SK-N-MC (cell line): ENCODE measurements around the gene PTPRR.

Source experiments
- DNase-seq: peaks from one replicate; pipeline ENCODE4 v3.0.0-alpha.2; 2011; ENCODE audit warnings: low read depth, low spot score
- H3K27ac ChIP-seq: fragments of 200-600 bp; sonication (generic); 2 replicates; pipeline ENCODE4 v1.5.1; 2016; ENCODE audit warnings: mixed run types
- H3K36me3 ChIP-seq: fragments of 200-600 bp; sonication (generic); 2 replicates; pipeline ENCODE4 v1.6.1; 2017; ENCODE audit warnings: antibody characterized with exemption, low read length, mixed read lengths; ENCODE audit not compliant: insufficient read depth
- H3K4me3 ChIP-seq: fragments of 200-600 bp; sonication (generic); 2 replicates; pipeline ENCODE4 v1.5.1; 2016
- H3K9ac ChIP-seq: fragments of 200-600 bp; sonication (generic); 2 replicates; pipeline ENCODE4 v1.8.0; 2017; ENCODE audit warnings: mixed run types, mixed read lengths; ENCODE audit not compliant: insufficient read length
- H3K9me3 ChIP-seq: fragments of 200-600 bp; sonication (generic); 2 replicates; pipeline ENCODE4 v1.6.1; 2017; ENCODE audit warnings: low read depth, mild to moderate bottlenecking, antibody characterized with exemption, low read length, moderate library complexity, mixed read lengths
- EZH2 ChIP-seq: fragments of 200-600 bp; sonication (generic); IDR thresholded peaks from one replicate; pipeline ENCODE4 v1.6.1; 2017; ENCODE audit warnings: antibody characterized with exemption
- FOXP2 ChIP-seq: optimal IDR thresholded peaks from 2 replicates; pipeline ENCODE3; 2011; ENCODE audit warnings: mild to moderate bottlenecking, moderate library complexity; ENCODE audit not compliant: insufficient read depth; ENCODE audit errors: extremely low read length, control extremely low read depth
- POLR2AphosphoS5 ChIP-seq: IDR thresholded peaks from 2 replicates; pipeline ENCODE4 v1.6.1; 2012; ENCODE audit warnings: mild to moderate bottlenecking, low read depth, low read length, borderline replicate concordance

Gene PTPRR

GRCh38 chr12:70829070-70829469 lies 91.5 kb downstream of the PTPRR start:
- TF ChIP-seq EZH2 (no peak), FOXP2 (no peak), POLR2AphosphoS5 (no peak)
- H3K36me3 ChIP-seq = no peaks in the 10 kb centered on the region
- DNase-seq = no peak
- H3K9ac ChIP-seq = no peak overlapping the region
- H3K9me3 ChIP-seq = no peaks in the 10 kb centered on the region
- no peak overlapping the region for H3K4me3 ChIP-seq
- no peak overlapping the region for H3K27ac ChIP-seq

GRCh38 chr12:70828351-70828750 lies 92.2 kb downstream of the PTPRR start:
- Histone ChIP-seq H3K36me3 (no peaks in the 10 kb centered on the region), H3K27ac (no peak overlapping the region), H3K4me3 (no peak overlapping the region), H3K9ac (no peak overlapping the region), H3K9me3 (no peaks in the 10 kb centered on the region)
- DNase-seq = no peak
- TF ChIP-seq POLR2AphosphoS5 = no peak
- TF ChIP-seq EZH2 = no peak
- TF ChIP-seq FOXP2 = no peak

DNA sequence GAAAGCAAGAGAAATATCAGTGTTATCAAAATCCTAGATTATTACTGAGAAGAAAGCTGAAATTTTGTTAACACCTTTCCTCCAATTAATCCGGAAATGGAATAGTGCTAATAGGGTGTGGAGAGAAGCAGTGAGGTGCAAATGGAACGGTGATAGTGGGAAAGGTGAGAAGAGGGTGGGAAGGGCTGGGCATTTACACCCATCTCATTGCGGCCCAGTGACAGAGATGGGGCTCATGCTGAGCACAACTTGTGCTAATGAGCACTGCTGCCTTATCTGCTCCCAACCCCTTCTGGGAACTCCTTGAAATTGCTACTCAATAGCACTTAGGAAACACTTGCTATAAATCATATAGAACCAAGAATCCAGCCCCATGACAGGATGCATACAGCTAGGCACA lies 94.4 kb downstream of the PTPRR start:
- TF ChIP-seq EZH2 = no peak
- TF ChIP-seq POLR2AphosphoS5 = no peak
- TF ChIP-seq FOXP2 = no peak
- Histone ChIP-seq H3K4me3 (no peak overlapping the region), H3K9me3 (no peaks in the 10 kb centered on the region), H3K27ac (no peak overlapping the region), H3K9ac (no peak overlapping the region), H3K36me3 (no peaks in the 10 kb centered on the region)
- DNase-seq = no peak

- Histone ChIP-seq H3K9me3 (no peaks in the 10 kb centered on the region), H3K9ac (no peak overlapping the region), H3K36me3 (no peaks in the 10 kb centered on the region), H3K4me3 (no peak overlapping the region), H3K27ac (no peak overlapping the region)
- DNase-seq = no peak
- TF ChIP-seq EZH2 (no peak), FOXP2 (no peak), POLR2AphosphoS5 (no peak)
Observed at GRCh38 chr12:70824511-70824910, 96.0 kb downstream of the PTPRR start.

DNA sequence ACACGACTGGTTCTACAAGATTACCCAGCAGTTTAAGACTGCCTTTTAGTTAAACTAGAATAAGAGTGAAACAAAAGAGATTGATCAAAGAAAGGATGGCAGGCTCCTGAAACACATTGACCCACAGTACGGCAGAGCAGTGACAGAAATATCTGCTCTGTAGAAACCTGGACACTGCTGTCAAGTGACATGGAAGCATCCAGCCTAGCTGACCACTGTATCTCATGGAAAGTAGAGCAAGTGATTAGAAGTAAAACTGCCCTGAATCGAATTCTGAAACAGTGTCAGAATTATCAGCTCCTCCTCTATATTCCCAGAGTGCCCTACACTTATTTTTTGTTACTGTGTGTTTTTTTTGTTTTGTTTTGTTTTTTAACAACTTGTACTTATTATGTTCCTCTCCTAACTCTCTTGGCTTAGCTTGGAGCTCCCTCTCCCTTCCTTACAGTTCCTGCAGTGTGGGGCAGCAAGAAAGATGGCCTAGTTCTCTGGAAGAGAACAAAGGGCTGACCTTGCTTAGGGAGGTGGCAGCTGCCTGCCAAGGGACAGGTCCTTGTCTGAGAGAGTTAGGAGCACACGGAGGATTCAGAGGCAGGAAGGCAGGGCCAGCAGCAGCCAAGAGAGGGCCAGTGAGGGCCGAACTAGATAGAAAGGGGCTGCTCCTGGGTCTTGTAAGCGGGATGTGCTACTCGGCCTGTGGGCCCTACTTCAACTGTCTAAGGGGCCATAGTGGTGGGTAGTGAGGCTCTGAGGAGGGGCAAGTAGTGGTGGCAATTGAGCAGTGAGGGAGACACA lies 97.2 kb downstream of the PTPRR start:
- no peak for TF ChIP-seq EZH2
- TF ChIP-seq POLR2AphosphoS5 = no peak
- TF ChIP-seq FOXP2 = no peak
- Histone ChIP-seq H3K9ac (no peak overlapping the region), H3K36me3 (no peaks in the 10 kb centered on the region), H3K9me3 (no peaks in the 10 kb centered on the region), H3K4me3 (no peak overlapping the region), H3K27ac (peak overlapping the region; percentile 2; the same call in 1 of the 2 replicates)
- DNase-seq = no peak

GRCh38 chr12:70822412-70822811 lies 98.1 kb downstream of the PTPRR start:
- no peak overlapping the region for H3K9ac ChIP-seq
- no peak overlapping the region for H3K4me3 ChIP-seq
- TF ChIP-seq EZH2 (no peak), POLR2AphosphoS5 (no peak), FOXP2 (no peak)
- H3K9me3 ChIP-seq = no peaks in the 10 kb centered on the region
- DNase-seq = no peak
- no peaks in the 10 kb centered on the region for H3K36me3 ChIP-seq
- peak overlapping the region; percentile 33; the same call in 1 of the 2 replicates for H3K27ac ChIP-seq

GRCh38 chr12:70815971-70816391 lies 104.6 kb downstream of the PTPRR start:
- Histone ChIP-seq H3K36me3 (no peaks in the 10 kb centered on the region), H3K4me3 (no peak overlapping the region), H3K27ac (no peak overlapping the region), H3K9ac (no peak overlapping the region), H3K9me3 (no peaks in the 10 kb centered on the region)
- TF ChIP-seq FOXP2 (no peak), POLR2AphosphoS5 (no peak), EZH2 (no peak)
- no peak for DNase-seq

- no peak for DNase-seq
- H3K9me3 ChIP-seq = no peaks in the 10 kb centered on the region
- TF ChIP-seq FOXP2 (no peak), POLR2AphosphoS5 (no peak), EZH2 (no peak)
- no peaks in the 10 kb centered on the region for H3K36me3 ChIP-seq
- H3K4me3 ChIP-seq = no peak overlapping the region
- H3K9ac ChIP-seq = no peak overlapping the region
- H3K27ac ChIP-seq = no peak overlapping the region
Observed at GRCh38 chr12:70815056-70815455, 105.5 kb downstream of the PTPRR start.

- Histone ChIP-seq H3K4me3 (no peak overlapping the region), H3K36me3 (no peaks in the 10 kb centered on the region), H3K9ac (no peak overlapping the region), H3K9me3 (no peaks in the 10 kb centered on the region), H3K27ac (no peak overlapping the region)
- DNase-seq = no peak
- TF ChIP-seq EZH2 = no peak
- no peak for TF ChIP-seq POLR2AphosphoS5
- TF ChIP-seq FOXP2 = no peak
Observed at GRCh38 chr12:70813559-70813958, 107.0 kb downstream of the PTPRR start.
